NCI-H2196 (cell line): ENCODE data around the gene PAPPA2.
"Not testable (repeated sequence)": the region's sequence is repeated elsewhere in the genome, so short reads cannot be mapped to it uniquely, and the experiment has no call there.

Experiments used
- DNase-seq: peaks from one replicate; lab custom pipeline; 2025; ENCODE audit not compliant: unreplicated experiment; lab: John Stamatoyannopoulos, UW

The PAPPA2 gene

DNA sequence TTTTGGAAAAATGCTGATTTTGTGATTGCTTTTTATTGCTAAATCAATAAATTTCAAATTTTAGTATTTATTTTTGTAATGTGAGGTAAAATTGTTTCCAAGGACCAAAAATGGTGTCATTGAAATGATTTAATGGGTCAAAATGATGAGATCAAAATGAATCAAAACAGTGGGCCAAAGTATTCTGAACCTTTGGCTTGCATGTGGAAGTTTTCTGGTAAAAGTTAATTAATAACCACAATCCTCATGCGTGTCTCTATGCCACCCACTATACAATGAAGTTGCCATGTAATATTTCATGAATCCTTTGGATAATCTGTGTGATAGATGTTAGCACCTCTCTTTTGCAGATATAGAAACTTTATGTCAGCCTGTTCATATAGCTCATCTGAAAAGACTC, 83.8 kb downstream of the PAPPA2 start:
- no peak for DNase-seq

DNA sequence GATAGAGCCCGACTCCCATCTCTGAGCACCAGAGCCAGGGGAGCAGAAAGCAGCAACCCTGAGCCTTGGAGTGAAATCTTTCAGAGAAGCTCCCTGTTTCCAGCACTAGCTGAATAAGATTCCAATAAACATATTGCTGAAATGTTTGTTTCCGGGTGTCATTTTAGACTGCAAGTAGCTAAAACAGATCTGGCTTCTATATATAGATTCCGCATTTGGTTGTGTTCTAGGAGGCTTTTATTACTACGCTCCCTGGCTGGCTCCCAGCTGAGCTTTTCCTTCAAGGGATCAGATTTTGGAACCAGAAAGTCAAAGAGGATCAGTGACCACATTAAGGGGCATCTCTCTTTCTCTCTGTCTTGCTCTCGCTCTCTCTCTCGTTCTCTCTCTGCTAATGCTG, 88.2 kb downstream of the PAPPA2 start:
- no peak for DNase-seq

DNA sequence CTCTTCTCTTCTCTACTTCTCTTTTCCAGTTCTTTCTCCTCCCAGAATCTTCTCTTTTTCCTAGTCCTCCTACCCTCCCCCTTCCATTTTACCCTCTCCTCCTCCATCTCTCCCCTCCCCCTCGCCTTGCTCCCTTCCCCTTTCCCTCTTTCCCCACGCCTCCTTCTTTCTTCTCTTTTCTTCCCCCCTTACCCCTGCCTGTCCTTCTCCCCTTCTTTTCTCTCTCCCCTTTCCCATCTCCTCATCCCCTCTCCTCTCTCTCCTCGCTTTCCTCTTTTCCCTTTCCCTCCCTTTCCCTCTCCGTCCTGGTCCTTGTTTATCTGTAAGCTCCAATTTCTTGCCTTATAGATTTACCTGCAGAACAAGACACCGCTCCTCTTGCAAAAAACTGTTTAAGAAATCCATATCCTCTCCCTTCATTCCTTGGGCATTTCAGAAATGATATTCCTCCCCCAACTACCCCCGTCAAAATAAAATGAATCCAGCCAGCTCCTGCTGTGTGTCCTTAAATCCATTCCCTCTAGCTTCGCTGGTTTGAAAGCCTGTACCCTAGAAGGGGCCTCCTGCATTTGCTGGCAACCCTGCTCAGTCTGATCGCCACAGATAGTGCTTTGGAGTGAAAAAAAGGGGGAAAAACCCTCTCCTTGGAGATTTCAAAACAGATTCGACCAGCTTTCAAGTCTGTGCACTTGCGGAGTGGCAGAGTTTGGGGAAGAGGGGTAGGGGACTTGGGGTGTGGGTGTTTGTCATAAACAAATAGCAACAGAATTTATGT, 89.4 kb downstream of the PAPPA2 start:
- DNase-seq: no peak

DNA sequence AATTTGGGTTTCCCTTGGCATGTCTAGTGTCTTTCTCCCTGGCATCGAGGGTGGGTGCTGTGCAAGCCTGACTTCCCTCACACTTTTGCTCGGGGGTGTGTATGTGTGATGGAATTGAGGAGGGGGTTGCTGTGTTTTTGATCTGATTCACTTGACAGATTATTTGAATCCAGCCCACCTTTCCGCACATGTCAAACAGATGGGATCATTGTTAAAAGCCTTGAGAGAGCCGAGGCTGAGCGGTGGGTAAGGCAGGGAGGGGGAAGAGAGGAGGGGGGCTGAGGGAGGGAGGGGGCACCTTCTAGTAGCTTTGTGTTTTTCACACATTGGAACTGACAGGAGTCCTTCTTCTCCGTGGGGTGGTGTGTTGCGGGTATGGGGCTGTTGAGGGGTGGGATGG, 90.0 kb downstream of the PAPPA2 start:
- no peak for DNase-seq

DNA sequence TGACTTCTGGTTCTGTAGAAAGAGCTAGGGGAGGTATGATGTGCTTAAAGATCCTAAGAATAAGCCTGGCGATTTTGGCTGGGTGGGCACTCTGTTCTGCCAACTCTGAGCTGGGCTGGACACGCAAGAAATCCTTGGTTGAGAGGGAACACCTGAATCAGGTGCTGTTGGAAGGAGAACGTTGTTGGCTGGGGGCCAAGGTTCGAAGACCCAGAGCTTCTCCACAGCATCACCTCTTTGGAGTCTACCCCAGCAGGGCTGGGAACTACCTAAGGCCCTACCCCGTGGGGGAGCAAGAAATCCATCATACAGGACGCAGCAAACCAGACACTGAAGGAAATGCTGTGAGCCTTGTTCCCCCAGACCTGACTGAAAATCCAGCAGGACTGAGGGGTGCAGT, 93.3 kb downstream of the PAPPA2 start:
- DNase-seq: no peak

DNA sequence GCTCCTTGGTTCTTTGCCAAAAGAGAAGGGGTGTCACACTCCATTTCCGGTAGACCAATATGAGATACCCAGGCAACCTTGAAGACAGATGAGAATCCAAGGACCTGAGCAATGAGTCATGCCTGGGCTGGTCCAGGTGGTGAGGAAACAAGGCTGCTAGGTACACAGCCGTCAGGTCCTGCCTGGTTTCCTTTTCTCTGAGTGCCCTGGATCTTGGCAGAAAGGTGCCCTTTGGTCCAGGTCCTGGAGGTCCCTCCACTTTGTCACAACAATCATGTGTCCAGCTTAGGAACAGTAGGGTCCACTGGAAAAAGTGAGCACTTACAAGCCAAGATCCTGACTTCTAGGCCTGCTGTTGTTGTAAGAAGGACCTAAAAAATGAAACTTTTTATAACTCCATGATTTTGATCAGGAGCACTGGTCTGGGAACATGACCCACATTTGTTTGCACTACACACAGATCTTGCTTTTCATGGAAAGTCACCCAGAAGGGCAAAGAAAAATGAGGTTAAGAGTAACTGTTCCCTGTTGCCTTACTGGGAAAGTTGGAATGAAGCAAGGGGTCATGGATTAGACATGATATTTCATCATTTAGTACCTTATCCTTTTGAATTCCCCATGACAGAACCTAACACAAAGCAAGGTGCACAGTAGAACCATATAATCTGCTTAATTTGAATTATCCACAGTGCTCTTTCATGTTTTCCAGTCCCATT, 94.7 kb downstream of the PAPPA2 start:
- no peak for DNase-seq

DNA sequence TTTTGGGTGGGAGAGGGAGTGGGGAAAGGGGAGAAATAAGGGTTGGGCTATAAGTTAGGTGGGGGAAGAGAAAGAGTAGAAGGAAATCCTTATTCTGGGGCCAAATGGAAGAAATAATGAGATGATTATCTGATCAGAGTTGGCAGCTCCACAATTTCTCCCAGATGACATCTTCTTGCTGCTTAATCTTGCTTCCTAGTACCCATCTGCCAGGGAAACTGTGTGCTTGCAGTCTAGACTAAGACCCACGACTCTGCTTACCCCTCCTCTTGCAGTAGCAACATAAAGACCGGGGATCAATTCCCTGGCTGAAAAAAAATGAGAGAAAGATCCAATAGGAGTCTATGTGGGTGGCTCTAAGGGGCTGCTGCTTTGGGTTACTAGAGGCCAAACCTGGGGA, 95.6 kb downstream of the PAPPA2 start:
- no peak for DNase-seq

DNA sequence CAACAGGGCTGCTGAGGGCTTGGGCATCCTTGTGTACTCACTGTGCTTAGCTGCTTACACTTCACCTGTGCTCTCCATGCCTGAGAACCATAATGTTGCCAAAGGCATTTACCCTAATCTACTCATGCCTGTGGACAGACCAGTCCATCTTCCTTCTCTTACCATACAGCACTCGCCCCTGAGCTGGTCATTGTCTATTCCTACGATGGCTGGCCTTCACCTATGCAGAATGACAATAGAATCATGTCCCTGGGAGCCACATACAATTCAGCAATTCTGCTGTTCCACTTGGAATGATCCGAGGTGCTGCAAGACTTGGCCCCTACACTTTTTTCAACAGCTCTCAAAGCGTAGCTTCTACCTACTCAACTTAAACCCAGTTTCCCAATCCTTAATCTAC, 96.5 kb downstream of the PAPPA2 start:
- no peak for DNase-seq

DNA sequence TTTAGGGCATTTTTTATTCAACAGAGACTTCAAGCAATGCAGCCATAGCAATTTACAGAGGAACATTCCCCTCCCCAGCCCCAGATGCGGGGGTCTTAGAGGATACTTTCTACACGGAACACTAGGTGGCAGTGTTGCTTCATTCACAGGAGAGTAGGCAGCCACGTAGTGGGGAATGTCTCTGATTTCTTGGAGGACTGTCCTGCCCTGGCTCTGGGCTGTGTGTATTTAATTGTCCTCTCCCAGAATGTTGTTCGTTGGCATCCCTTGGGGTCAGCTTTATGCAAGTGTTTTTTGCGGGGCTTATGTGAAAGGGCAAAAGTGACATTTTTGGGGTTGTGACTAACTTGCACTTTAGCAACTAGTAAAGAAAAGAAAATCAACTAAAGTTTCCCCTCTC, 96.9 kb downstream of the PAPPA2 start:
- DNase-seq: peak; percentile 60

DNA sequence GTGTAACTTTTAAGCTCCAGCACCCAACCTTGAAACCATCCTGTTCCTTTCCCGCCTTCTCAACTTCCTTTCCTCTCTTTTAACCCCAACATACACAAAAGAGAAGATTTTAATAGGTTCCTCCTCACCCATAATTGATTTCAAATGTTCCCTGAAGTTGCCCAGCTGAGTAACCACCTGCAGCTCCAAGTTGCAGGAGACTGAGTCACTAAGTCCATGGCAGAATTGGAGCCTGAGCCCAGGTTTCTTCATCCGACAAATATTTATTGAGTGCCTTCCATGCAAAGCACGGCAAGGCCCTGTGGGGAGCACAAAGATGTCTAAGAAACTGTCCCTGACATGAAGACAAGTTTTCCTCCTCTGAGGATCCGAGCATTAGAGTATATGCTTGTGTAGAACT, 97.7 kb downstream of the PAPPA2 start:
- no peak for DNase-seq

DNA sequence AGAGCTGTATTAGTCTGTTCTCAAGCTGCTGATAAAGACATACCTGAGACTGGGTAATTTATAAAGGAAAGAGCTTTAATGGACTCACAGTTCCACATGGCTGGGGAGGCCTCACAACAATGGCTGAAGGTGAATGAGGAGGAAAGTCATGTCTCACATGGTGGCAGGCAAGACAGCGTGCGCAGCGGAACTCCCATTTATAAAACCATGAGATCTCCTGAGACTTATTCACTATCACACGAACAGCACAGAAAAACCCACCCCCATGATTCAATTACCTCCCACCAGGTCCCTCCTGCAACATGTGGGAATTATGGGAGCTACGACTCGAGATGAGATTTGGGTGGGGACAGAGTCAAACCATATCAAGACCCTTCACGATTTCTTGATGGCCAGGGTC, 98.8 kb downstream of the PAPPA2 start:
- not testable (repeated sequence) for DNase-seq

DNA sequence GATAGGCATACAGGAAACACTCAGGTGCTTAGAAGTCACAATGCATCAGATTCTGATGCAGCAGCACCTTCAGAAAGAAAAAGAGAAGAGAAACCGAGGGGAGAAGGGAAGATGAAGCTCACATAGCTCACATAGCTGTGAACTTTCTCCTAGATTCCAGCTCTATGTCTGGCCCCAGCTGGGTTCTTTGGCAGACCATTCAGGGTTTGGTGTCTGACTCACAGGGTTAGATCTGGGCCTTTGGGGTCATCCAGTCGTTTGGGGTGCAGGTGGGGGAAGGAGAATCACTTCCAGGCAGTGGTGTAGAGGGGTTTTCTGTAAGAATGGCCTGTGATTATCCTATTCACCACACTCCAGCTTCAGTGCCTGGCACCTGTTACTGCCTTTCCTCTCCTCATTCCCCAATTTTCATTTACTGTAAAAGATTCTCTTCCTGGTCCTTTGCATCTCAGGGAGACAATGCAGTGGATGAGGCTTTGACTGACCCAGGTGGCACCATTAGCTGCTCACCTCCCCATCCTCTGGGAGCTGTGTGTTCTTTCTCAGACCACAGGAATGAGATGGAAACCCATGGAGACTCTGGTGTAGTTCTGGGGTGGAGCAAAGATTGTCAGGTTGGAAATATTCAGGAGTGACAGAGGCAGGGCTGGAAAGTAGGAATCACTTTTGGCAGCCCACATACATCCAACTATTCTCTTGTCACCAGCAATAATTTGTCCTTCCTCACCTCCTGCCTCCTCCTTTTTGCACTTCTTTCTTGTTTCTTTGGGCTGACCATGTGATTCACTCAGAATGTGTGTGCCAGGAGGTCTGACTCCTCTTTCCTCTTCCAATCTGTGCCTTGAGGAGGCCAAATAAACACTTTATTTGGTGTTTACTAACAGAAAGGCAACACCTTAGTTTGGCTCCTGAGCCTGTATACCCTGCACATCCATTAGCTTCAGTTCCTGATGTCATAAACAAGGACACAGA, 103.3 kb downstream of the PAPPA2 start:
- no peak for DNase-seq

DNA sequence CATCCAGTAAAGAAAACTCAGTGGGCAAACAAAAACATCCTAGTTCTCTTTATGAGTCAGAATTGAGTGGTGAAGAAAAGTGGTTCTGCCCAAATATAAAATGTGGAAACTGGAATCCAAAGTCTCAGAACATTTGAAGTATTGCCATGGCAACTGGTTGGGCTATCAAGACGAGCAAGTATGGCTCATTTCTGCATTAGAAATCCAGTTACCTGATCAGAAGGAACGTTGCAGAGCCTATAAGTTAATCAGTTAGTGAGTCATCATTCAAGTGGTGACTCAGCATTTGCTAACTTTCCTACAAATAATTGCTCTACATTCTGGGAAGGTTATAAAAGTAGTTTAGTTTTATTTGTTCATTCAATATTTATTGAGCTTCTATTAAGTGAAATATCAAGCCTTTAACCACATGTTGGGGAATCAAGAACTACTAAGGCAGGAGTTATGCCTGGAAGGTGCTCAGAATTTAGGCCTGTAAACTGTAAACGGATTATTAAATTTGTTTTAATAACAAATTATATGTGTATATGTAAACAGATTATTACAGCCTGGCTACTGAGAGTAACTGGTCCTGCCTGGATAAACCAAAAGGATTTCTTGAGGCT, 104.3 kb downstream of the PAPPA2 start:
- DNase-seq: no peak

DNA sequence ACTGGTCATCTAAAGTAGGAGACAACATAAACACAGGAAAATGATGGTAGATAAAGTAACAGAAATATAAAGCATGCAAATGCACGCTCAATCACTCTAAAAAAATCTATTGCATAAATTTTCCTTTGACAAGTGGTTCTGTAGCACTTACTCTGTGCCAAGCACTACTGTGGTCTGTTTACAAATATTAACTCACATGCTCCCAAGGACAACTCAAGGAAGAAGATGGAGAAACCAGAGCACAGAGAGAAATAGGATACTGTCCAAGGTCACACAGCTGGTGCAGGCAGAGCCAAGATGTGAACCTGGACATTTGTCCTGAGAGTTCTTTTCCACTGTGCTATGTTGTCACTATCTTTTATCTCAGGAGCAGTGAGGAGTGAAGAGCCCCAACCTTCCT, 105.2 kb downstream of the PAPPA2 start:
- DNase-seq: no peak

DNA sequence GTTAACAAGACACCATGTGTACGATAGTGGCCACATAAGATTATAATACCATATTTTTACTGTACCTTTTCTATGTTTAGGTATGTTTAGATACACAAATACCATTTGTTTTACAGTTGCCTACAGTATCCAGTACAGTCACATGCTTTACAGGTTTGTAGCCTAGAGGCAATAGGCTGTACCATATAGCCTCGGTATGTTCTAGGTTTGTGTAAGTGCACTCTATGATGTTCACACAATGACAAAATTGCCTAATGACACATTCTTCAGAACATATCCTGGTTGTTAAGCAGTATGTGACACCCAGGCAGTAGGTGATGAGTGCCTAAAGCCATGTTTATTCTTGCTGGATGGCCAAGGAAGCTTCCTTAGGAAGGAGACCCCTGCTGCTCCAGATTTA, 111.8 kb downstream of the PAPPA2 start:
- no peak for DNase-seq

DNA sequence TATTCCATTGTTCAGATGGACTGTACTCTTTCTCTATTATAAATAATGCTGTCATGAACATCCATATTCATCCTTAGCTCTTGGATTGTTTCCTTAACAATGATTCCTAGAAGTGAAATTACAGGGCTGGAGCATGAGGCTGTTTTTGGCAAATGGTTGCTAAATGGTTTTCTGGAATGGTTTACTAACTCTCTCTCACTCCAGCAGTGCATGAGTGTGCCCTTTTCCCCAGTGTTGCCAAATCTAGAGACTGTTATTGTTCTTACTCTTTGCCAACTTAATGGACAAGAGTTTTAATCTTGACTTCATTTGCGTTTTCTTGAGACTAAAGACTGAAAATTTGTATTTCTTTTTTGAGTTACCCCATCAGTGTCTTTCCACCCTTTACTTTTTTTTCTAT, 113.0 kb downstream of the PAPPA2 start:
- no peak for DNase-seq

DNA sequence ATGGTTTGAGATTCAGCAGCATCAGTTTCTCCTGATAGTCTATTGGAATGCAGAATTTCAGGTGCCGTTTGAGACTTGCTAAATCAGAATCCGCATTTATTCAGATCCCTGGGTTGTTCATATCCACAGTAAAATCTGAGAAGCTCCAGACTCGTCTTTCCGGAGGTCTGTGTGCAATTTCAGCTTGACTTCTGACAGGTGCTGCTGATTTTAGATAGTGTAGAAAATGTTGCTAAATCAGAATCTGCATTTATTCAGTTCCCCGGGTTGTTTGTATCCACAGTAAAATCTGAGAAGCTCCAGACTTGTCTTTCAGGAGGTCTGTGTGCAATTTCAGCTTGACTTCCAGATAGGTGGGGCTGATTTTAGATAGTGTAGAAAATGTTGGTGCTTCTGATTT, 113.7 kb downstream of the PAPPA2 start:
- no peak for DNase-seq

DNA sequence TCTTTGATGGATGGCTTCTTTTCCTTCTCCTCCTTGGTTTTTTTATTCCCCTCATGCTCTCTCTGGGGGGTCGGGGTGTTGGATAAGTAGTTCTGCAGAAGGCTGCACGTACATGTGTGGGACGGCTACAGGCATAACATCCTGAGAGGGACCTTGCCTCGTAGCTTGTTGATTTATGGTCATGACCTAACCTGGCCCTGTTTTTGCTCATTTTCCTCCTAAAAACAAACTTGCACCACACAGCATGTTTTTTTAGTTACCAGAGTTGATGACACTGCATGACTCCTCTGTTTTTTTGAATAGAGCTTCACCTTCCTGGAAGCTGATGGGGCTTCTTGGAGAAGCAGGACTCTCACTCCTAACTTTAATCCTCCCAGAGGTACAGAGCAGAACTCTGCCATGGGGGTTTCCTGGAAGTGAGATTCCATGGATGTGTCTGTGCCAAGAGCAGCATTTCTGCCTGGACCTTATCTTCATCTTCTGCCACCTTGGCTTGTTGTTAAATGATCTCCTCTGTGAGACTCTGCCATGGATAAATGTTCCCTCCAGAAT, 114.7 kb downstream of the PAPPA2 start:
- no peak for DNase-seq

DNA sequence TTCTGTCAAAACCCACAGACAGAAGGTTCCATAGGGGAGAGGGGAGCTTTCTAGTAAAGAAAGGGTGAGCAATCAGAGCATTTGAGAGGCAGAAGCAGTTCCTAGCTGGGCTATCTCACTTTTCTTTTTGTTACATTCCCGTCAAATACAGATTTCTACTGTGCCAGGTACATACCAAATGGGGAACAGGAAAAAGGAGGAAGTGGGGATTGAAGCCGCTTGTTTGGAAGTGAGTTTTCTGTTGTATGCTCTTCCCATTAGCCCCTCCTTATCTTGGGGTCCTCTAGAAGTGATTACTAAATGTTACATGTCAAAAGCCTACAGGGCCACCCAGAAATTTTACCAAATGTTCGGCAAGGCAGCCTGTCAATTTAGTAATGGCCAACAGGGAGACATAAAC, 116.1 kb downstream of the PAPPA2 start:
- no peak for DNase-seq

DNA sequence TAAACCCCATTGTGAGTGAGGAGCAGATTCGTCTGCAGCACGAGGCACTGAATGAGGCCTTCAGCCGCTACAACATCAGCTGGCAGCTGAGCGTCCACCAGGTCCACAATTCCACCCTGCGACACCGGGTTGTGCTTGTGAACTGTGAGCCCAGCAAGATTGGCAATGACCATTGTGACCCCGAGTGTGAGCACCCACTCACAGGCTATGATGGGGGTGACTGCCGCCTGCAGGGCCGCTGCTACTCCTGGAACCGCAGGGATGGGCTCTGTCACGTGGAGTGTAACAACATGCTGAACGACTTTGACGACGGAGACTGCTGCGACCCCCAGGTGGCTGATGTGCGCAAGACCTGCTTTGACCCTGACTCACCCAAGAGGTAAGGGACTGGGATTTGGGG, 132.2 kb downstream of the PAPPA2 start:
- no peak for DNase-seq

DNA sequence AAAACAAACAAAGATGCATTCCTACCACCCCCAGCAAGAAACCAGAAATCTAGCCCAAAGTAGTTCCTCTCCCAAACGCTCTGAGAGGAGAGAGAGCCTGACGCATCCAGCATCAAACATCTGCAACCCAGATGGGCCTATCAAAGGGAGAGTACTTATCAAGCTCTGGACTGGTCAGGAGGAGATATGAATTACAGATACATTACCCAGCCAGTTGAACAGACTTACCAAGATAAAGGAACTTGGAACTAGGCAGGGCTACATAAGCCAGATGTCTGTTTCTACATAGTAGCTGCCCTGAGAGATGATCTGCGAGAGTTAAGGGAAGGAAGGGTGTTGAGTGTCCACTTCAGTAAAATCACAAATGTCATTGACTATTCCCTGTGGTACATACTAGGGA, 138.4 kb downstream of the PAPPA2 start:
- no peak for DNase-seq
